GM18868 (cell line): ENCODE results near the gene FUS.
"Not testable (repeated sequence)": the region's sequence is repeated elsewhere in the genome, so short reads cannot be mapped to it uniquely, and the experiment has no call there.

Source experiments
- ATAC-seq: cut with Tn5 transposase; IDR thresholded peaks from one replicate; pipeline ENCODE4 v1.9.1; 2021; ENCODE audit warnings: mild to moderate bottlenecking, moderate library complexity; ENCODE audit not compliant: unreplicated experiment

The FUS gene

DNA sequence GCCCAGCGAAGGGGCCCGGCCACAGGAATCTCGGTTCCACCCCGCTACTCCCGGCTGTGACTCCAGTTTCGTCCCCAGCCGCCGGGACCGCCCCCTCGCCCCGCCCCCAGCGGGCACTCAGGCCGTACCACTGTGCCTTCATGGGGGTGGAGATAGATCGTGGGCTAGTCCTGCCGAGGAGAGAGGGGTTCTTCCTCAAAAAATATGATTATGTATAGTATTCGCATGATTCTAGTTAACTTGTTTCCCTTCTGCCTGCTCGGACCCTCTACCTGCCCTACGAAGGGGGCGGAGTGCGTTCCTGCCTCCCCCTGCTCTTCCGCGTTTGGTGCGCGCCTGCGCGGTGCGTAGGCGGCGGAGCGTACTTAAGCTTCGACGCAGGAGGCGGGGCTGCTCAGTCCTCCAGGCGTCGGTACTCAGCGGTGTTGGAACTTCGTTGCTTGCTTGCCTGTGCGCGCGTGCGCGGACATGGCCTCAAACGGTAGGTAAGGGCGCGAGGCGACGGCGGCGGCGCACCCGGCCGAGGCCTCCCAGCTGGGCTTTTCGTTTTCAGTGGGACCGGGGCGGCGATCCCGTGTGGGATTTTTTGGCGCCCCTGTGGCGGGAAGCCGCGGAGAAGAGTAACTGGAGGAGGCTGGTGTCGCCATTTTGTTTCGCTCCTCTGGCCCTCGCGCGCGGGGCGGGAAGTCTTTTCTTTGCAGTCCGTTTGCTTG is at the start of gene FUS:
Gene FUS, plus strand, starts transcription at position 393 of the 713 bp plus-strand sequence. Its CDS starts 76 bp downstream, at position 469.
- ATAC-seq, result peak; percentile 48

DNA sequence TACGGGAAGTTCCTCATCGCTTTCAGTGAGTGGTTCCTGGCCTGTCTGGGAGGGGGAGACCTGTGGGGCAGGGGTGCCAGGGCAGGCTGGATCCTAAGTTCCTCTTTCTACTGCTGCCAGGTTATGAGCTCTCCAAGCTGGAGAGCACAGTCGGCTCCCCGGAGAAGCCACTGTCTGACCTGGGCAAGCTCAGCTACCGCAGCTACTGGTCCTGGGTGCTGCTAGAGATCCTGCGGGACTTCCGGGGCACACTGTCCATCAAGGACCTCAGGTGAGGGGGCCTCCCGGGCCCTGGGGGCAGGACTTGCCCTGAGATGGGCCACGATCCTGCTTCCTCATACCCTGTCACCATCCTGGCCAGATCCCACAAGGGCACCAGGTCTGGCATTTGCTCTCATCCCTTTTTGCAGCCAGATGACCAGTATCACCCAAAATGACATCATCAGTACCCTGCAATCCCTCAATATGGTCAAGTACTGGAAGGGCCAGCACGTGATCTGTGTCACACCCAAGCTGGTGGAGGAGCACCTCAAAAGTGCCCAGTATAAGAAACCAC is 49.5 kb upstream of the FUS start:
- no peak for ATAC-seq

GRCh38 chr16:31130899-31131298 is 49.0 kb upstream of the FUS start:
- no peak for ATAC-seq

DNA sequence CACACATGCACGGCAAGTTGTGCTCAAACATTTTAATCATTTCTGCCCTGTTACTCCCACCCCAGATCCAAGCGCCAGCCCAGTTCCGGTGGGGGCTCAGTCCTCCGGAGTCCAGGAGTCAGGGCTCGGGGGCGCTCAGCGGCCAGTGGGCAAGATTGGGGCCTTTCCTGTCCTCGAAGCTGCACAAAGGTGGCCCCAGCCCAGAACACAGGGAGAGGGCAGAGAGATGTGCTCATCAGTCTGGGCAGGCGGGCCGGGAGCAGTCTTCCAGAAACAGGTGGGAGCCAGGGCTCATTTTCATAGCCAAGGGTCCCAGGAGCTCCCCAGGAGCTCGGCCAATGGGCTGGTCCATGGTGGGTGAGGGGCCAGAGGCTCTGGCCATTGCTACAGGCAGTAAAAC is 48.5 kb upstream of the FUS start:
- ATAC-seq, result no peak

DNA sequence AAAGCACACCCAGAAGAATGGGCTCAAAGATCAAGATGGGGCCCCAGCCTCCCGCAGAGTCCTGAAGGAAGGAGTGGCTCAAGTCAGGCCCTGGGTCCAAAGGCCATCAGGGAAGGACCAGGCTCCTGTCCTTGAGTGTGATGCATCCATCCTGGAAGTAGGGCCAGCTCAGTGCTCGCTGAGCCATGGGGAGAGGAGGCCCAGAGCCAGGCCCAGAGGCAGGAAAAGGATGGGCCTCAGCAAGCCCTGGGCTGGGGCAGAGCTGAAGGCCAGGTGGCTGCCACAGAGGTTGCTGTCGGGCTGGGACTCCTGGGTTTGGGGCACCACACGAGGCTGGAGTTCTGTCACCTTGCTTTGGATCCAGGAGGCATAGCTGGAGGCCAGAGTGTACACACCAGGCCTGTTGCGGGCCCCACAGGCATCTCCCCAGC is 48.1 kb upstream of the FUS start:
- ATAC-seq, result no peak

DNA sequence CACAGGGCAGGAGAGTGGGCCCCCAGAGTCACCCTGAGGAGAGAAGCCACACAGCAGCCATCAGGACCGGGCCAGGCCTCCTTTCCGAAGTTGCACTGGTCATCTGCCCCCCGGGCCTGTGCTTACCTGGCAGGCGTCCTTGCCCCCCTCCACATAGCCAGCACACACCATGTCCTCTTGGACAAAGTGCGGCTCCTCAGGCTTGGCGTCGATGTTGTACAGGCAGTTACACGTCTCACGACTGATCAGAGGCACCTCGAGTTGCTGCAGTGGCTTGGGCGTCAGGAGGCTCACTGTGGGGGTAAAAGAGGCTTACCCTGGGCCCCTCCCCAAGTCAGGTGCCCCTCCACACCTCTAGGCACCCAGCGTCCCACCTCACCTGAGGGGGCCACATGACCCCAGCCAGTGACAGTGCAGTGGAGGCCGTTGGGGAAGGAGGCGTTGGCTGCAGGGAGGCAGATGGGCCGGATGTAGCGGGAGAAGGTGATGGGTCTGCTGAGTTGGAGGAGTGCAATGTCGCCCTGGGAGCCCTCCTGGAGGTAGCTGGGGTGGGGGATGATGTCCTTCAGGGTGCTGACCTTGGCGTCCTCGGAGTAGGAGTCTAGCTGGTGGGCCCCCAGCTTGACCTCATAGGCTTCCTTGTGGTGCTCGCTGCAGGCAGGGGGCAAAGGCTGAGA is 47.5 kb upstream of the FUS start:
- ATAC-seq, result no peak

GRCh38 chr16:31133046-31133501 is 46.9 kb upstream of the FUS start:
- ATAC-seq, result no peak

DNA sequence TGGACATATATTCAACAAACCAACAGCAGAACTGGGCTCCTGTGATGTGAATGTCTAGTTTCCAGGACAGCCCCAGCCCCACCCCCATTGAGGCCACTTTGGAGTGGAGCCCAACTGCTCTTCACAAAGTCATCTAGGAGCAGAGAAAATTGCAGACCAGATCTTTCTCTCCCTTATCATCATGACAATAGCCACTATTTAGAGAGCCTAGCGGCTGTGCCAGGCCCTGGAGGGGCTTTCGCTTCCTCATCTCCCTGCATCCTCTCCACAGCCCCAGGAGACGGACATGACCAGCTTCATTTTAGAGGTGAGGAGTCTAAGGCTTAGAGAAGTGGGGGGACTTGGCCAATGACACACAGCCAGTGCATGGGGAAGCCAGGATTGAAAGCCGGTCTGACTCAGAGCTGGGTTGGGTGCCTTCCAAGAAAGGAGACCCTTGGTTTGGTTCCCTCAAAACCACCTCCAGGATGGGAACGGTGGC is 45.8 kb upstream of the FUS start:
- no peak for ATAC-seq

DNA sequence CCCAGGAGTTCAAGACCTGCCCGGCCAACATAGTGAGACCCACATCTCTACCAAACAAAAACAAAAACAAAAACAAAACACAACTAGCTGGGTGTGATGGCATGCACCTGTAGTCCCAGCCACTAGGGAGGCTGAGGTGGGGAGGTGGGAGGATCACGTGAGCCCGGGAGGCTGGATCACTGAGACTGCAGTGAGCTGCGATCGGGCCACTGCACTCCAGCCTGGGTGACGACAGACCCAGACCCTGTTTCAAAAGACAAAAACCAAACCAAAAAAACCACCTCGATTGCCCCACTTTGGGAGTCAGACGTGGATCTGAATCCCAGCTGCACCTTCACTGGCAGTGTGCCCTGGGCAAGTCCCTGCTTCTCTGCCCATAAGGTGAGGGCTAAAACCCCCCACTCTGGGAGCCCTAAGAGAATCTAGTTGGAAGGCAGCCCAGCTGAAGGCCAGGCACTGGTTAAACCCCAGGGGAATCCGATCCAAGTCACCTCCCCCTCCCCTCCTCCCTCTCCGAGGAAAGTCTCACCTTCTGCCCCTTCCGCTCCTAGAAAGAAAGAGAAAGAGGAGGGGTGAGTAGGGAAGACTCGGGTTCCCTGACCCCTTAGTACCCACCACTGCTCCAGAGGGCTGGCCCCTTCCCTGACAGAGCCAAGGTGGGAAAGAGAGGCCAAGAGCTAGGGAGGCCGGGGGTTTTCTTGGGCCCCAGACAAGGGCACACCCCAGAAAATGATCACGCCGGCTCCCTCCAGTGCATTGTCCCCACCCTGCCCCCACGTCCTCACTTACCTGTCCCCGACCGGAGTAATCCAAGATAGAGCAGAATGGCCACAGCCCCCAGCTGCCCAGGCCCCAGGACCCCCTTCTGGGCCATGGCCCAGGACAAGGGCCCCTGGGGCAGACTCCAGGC is 45.1 kb upstream of the FUS start:
- ATAC-seq, result no peak

- ATAC-seq, result no peak
These were observed 44.2 kb upstream of the FUS start, which contains the start of gene PRSS8 for GRCh38 chr16:31135535-31136286. Gene PRSS8, minus strand, starts transcription at chr16:31135727. Its CDS starts 229 bp downstream, at chr16:31135498.

GRCh38 chr16:31136287-31136662 is 43.7 kb upstream of the FUS start:
- ATAC-seq, result no peak

- not testable (repeated sequence) for ATAC-seq
These were observed 43.0 kb upstream of the FUS start for GRCh38 chr16:31136822-31137499.

DNA sequence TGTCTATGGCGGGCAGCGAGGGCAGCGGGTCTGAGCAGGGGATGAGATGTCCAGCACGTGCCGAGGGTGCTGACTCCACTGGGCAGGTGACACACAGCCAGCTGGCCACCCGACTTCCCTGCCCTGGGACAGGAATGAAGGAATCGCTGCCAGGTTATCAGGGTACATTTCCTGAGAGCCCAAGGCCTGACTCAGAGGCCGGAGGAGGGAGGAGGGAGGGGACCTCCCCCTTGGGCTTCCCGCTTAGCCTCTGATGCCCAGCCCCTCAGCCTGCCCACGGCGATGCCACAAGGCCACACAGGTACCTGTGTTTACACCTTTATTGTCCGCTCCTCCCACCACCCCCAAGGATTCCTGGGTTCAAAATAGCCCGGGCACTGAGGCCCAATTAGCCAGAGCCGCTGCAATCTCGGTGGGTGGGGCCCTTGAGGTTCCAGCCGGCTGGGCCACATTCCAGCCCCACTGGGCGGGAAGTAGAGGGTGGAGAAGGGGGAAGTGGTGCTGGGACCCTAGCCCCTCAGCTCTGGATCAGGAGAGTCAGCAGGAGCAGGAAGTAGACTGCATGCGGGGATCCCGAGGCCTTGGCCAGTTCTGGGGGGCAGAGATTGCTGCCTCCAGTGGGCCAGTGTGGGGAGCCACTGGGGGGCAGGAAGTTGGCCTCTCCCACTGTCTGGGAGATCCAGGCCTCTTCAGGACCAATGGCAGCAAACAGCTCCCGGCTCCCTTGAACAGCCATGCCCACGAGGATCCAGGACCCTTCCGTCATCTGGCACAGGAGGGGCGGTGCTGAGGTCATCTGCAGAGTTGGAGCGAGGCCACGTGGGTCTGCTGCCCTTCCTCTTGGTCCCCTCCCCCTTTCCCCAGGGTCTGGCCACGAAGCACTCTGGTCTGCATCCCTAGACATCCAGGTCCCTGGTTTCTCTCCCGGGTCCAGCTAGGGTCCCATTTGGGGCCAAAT is 41.0 kb upstream of the FUS start:
- ATAC-seq, result no peak

- ATAC-seq, result not testable (repeated sequence)
These were observed 38.9 kb upstream of the FUS start for GRCh38 chr16:31141071-31141469.

- peak; percentile 1 for ATAC-seq
These were observed 38.3 kb upstream of the FUS start for GRCh38 chr16:31141489-31142108.

GRCh38 chr16:31142109-31143010 is 37.6 kb upstream of the FUS start:
- peak; percentile 86 for ATAC-seq
